Measurements from ENCODE around the gene CARF.

The CARF gene

DNA sequence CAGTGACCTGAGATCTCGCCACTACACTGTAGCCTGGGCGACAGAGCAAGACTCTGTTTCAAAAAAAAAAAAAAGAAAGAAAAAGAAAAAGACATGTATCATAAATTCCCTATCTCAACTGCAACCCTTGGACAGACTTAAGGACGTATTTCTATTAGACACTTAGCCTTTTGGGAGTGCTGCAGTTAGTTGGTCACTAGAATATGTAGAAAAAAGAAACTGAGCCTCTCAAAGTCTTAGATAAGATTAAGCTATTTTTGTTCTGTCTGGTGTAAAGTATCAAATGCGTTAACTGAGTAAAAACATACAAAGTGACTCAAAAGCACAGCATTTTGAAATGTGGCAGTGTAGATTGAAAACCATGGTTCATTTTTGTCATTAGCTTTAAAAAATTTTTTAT lies 109.9 kb downstream of the CARF start:
- DNase-seq: no peak

DNA sequence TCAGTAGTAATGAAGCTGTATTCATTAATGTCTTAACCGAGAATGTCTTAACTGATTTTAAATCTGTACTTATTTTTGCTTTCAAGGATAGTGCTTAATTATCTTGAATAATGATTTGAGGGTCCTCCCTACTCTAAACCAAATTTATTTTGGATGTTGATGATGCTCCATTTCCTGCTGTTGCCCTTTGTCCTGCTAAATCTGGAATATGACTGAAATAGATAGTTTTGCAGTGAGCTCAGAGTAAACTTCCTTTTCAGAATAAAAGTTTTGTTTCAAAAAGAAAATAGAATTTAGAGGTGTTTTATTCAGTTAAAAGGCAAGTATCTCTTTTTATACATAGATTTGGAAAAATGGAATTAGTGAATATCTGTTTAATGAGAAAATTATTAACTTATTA lies 110.7 kb downstream of the CARF start:
- no peak for DNase-seq

DNA sequence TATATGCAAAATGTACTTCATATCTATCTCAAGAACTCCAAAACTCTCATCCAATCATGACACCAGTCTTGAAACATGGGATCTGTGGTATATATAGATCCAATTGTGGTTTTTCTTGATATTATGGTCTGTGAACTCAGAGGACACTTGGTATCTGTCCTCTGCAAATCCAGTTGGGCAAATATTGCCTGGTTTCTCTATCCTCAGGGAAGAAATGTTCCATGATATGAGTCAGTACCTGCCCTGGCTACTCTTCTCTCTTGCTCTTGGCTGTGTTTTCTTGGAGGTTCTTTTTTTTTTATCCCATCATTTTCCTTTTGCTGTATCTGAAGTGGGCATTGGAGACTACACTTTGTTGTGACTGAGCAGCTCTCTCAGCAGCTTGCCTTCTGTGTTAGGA lies 113.5 kb downstream of the CARF start:
- DNase-seq: no peak

DNA sequence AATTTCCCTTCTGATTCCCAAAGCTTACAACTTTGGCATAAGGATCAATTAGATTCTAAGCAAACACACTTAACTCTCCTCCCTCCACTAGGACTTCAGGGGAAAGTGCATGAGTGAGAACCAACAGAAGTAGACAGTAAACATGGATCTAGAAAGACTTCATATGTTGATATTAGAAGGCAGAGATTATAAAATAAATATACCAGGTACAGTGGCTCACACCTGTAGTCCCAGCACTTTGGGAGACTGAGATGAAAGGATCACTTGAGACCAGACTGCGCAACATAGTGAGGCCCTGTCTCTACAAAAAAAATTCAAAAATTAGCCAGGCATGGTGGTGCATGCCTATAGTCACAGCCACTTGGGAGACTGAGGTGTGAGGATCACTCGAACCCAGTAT lies 118.5 kb downstream of the CARF start:
- DNase-seq: no peak

DNA sequence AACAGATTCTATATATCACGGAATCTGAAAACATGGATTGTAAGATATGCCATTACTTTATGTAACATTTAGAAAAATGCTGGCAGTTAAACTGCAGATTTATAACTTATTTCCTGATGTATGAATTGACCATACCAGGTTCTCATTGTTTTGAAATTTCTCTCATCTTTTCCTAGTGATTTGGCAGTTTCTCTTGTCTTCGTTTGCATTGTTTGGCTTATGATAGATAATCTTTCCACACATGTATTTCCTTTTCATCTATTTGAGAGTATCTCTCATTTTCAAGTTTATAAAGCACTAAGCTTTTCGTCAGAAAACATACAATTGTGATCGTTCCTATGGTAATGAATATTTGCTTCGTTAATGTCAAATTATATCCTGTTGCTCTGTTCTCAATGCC lies 118.9 kb downstream of the CARF start:
- DNase-seq: no peak

DNA sequence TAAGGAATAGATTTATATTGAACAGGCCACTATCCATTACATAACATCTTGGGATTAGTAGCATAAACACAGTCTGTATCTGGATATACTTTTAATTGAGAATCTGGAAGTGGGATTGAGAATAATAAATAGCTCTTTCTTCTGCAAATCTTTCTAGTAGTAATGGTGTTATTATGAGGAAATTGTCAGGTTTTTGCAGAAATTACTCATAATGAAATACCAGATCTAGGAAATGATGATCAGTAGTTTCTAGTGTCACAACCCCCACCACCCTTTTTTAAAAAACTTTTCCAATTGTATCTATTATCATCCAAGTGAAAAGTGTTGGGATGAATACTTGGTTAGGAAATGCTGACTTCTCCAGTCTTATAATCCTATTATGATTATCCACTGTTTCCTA lies 121.3 kb downstream of the CARF start:
- DNase-seq: no peak

DNA sequence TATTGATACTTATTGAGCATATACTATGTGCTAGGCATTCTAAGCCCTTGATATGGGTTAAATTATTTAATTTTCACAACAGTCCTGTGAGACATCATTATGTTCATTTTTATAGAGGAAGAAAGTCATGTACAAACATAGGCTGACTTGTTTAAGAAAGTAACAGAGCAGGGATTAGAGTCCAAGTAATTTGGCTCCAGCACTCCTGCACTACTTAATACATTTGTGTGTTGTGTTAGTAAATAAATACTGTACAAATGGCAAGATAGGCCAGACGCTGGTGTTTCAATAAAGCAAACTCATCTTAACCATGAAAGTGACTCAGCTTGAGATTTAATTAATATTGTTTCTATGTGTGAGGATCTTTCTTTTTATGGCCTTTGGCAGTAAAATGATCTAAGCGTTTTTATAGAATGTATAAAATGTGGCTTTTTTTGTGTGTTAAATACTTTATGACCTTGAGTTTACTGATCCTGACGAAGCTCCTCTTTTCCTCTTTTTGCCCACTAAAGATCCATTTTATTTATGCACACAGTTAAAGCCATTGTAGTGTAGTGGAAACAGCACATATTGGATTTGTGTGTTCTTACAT lies 123.9 kb downstream of the CARF start:
- no peak for DNase-seq
